ENCODE data around the gene PLEKHM3. TPM values are rescaled to one million over a fixed set of nuclear protein-coding genes. Genes with fewer than 3 reads are reported as not detected.

PLEKHM3 gene
- total and polyA plus RNA-seq, 2 of the 13 experiments (the other 11 are each of a cell fraction or from before 2014, with no cell fraction given) = 4.5 to 4.7 TPM

DNA sequence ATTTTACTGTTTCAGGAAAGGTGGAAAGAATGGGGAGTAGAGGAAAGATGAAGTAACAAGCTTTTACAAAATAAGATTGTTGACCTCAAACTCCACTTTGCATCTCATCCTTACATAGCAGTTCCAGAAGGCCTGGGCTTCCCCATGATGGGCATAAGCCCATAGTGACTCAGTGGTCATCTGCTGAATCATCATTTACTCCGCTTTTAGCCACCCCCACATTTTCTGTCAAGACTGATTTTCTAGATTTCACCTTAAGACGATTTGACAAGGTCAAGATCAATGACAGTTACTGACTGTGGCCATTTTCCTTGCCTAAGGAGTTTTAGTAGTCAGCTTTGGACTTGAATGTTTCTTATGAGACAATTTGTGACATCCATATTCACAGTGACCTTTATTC lies 49.4 kb downstream of the PLEKHM3 start:
- DNase-seq (ENCODE audit: low spot score) (no peak), ATAC-seq (no peak), FAIRE-seq (no peak)
- intact Hi-C loops (cut with micrococcal nuclease; ENCODE audit: unreplicated experiment) (no loop called here), in situ Hi-C loops (cut with HindIII; ENCODE audit: extremely low pct_ligation_motif_present, low pct_unique_long_range_greater_than_20kb) (no loop called here)
- TF ChIP-seq MAFF (IDR thresholded peaks at IDR 0.05; ENCODE audit: low read depth, low read length) (peak; percentile 89), MAFK (conservative IDR thresholded peaks at IDR 0.05 in 1 of 2, IDR thresholded peaks at IDR 0.05 in 1 of 2; ENCODE audit: low read length in 2 of 2) (peak; percentile 87 to 92), PHB2 (IDR thresholded peaks at IDR 0.05; ENCODE audit: partially characterized antibody) (no peak), HNRNPL (IDR thresholded peaks at IDR 0.05; ENCODE audit: low read depth, low read length) (no peak)
- no peak overlapping the region for H3K4me2 ChIP-seq (ENCODE audit: low read depth, low read length)
- H3K79me2 ChIP-seq (ENCODE audit: insufficient read depth, low read length) = no peaks in the 10 kb centered on the region
- H3K36me3 ChIP-seq (replicated peaks in 1 of 2; ENCODE audit: control insufficient read depth in 1 of 2, insufficient read depth in 2 of 2, low read length in 2 of 2) = peaks cover 7 to 8% of the 10 kb centered on the region in 2 experiments; a peak in 4 of 5 replicates
- H3K27ac ChIP-seq (ENCODE audit: extremely low read length, insufficient read depth, low read length) = no peak overlapping the region
- peaks cover 11% of the 10 kb centered on the region for H3K4me1 ChIP-seq (ENCODE audit: insufficient read depth, low read length)
- no peak overlapping the region for H3K9ac ChIP-seq (ENCODE audit: insufficient read depth, low read depth, low read length)
- no peak overlapping the region for H2AFZ ChIP-seq (ENCODE audit: low read length)
- ChIA-PET CTCF (ENCODE audit: low intra/inter-chr PET ratio, low total read pairs) (no interaction called here), POLR2A (interaction anchor here (1.7 kb wide), 1 partner anchor 206 kb away, joined by 7 read pairs; the partner anchor contains the start of gene FZD5)
- no TSS peak for BruUV-seq (replicated peaks)
- no peaks in the 10 kb centered on the region for H3K27me3 ChIP-seq (ENCODE audit: control insufficient read depth in 1 of 2, insufficient read depth in 2 of 2, low read length in 2 of 2)
- WGBS (ENCODE audit: low lambda C conversion rate) = 85% methylated on average over 2 of the region's 2 CpGs
- no peaks in the 10 kb centered on the region for H4K20me1 ChIP-seq (ENCODE audit: insufficient read depth, low read length)
- no peak overlapping the region for H3K4me3 ChIP-seq (replicated peaks in 1 of 3; ENCODE audit: insufficient read depth in 1 of 3, low read depth in 2 of 3, low read length in 3 of 3)
- H3K9me3 ChIP-seq (ENCODE audit: low read length) = no peaks in the 10 kb centered on the region

DNA sequence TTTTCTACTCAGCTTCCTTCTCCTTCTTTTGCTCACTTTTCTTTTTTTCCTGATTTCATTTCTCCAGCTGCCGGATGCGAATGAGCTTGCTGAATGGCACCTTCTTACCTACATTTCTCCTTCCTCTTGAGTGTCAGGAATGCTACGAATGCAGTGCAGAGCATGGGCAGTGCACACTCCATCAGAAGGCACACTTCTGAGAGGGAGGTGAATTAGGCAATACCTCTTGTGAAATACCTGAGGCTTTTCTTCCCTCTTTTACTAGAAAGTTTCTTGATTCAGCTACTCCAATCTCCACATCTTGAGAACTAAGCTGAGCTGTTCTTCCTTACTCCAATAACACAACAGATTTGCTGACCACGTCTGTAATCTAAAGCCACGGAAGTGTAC lies 51.1 kb downstream of the PLEKHM3 start:
- H3K9ac ChIP-seq (ENCODE audit: insufficient read depth, low read depth, low read length) = no peak overlapping the region
- no peak overlapping the region for H3K27ac ChIP-seq (ENCODE audit: extremely low read length, insufficient read depth, low read length)
- in situ Hi-C loops (cut with HindIII; ENCODE audit: extremely low pct_ligation_motif_present, low pct_unique_long_range_greater_than_20kb) (loop anchor here (5.0 kb wide), 1 partner anchor 207 kb away; the partner anchor contains the start of gene FZD5), intact Hi-C loops (cut with micrococcal nuclease; ENCODE audit: unreplicated experiment) (loop anchor here (5.0 kb wide), 2 partner anchors 77 to 98 kb away; no protein-coding TSS in a partner anchor)
- no peaks in the 10 kb centered on the region for H3K79me2 ChIP-seq (ENCODE audit: insufficient read depth, low read length)
- H4K20me1 ChIP-seq (ENCODE audit: insufficient read depth, low read length) = no peaks in the 10 kb centered on the region
- peaks cover 7 to 8% of the 10 kb centered on the region in 2 experiments; a peak in 4 of 5 replicates for H3K36me3 ChIP-seq (replicated peaks in 1 of 2; ENCODE audit: control insufficient read depth in 1 of 2, insufficient read depth in 2 of 2, low read length in 2 of 2)
- H3K27me3 ChIP-seq (ENCODE audit: control insufficient read depth in 1 of 2, insufficient read depth in 2 of 2, low read length in 2 of 2) = no peaks in the 10 kb centered on the region
- H3K9me3 ChIP-seq (ENCODE audit: low read length) = no peaks in the 10 kb centered on the region
- no TSS peak for BruUV-seq (replicated peaks)
- H3K4me1 ChIP-seq (ENCODE audit: insufficient read depth, low read length) = peaks cover 28% of the 10 kb centered on the region
- FAIRE-seq (no peak), DNase-seq (ENCODE audit: low spot score) (no peak), ATAC-seq (no peak)
- 96% methylated on average over 5 of the region's 5 CpGs for whole genome bisulfite sequencing (ENCODE audit: low lambda C conversion rate)
- ChIA-PET POLR2A (interaction anchor here (0.9 to 1.1 kb wide), 2 partner anchors 38 to 213 kb away, joined by 3 read pairs; no protein-coding TSS in a partner anchor), CTCF (ENCODE audit: low intra/inter-chr PET ratio, low total read pairs) (interaction anchor here (1.2 to 1.3 kb wide), 2 partner anchors 60 to 228 kb away, joined by 3 to 4 read pairs; no protein-coding TSS in a partner anchor)
- no peak overlapping the region for H3K4me3 ChIP-seq (replicated peaks in 1 of 3; ENCODE audit: insufficient read depth in 1 of 3, low read depth in 2 of 3, low read length in 3 of 3)
- H2AFZ ChIP-seq (ENCODE audit: low read length) = no peak overlapping the region
- TF ChIP-seq, protein P1, sequence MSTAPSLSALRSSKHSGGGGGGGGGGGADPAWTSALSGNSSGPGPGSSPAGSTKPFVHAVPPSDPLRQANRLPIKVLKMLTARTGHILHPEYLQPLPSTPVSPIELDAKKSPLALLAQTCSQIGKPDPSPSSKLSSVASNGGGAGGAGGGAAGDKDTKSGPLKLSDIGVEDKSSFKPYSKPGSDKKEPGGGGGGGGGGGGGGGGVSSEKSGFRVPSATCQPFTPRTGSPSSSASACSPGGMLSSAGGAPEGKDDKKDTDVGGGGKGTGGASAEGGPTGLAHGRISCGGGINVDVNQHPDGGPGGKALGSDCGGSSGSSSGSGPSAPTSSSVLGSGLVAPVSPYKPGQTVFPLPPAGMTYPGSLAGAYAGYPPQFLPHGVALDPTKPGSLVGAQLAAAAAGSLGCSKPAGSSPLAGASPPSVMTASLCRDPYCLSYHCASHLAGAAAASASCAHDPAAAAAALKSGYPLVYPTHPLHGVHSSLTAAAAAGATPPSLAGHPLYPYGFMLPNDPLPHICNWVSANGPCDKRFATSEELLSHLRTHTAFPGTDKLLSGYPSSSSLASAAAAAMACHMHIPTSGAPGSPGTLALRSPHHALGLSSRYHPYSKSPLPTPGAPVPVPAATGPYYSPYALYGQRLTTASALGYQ (CRISPR knock-in tag; IDR thresholded peaks at IDR 0.05) = no peak
- TF ChIP-seq, protein P2, sequence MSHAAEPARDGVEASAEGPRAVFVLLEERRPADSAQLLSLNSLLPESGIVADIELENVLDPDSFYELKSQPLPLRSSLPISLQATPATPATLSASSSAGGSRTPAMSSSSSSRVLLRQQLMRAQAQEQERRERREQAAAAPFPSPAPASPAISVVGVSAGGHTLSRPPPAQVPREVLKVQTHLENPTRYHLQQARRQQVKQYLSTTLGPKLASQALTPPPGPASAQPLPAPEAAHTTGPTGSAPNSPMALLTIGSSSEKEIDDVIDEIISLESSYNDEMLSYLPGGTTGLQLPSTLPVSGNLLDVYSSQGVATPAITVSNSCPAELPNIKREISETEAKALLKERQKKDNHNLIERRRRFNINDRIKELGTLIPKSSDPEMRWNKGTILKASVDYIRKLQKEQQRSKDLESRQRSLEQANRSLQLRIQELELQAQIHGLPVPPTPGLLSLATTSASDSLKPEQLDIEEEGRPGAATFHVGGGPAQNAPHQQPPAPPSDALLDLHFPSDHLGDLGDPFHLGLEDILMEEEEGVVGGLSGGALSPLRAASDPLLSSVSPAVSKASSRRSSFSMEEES (CRISPR knock-in tag; IDR thresholded peaks at IDR 0.05) = no peak
- TF ChIP-seq CEBPG (CRISPR knock-in tag; IDR thresholded peaks at IDR 0.05) (peak; percentile 52), GPN1 (CRISPR knock-in tag; IDR thresholded peaks at IDR 0.05; ENCODE audit: borderline replicate concordance) (no peak), CEBPB (IDR thresholded peaks at IDR 0.05; ENCODE audit: borderline replicate concordance, low read depth, low read length) (peak; percentile 78), FOXA1 (IDR thresholded peaks at IDR 0.05) (no peak), FOXA1 (CRISPR knock-in tag; IDR thresholded peaks at IDR 0.05) (no peak), ZNF343 (CRISPR knock-in tag; IDR thresholded peaks at IDR 0.05) (no peak), MAFK (conservative IDR thresholded peaks at IDR 0.05 in 1 of 2, IDR thresholded peaks at IDR 0.05 in 1 of 2; ENCODE audit: low read length in 2 of 2) (0 out of 4 replicates have a peak, but pooled peaks of 1 of the 2 experiments have one; percentile 23), EZH2 (conservative IDR thresholded peaks at IDR 0.05; ENCODE audit: low read depth, low read length) (no peak), ZNF839 (CRISPR knock-in tag; IDR thresholded peaks at IDR 0.05; ENCODE audit: borderline replicate concordance) (no peak)
- H3K4me2 ChIP-seq (ENCODE audit: low read depth, low read length) = no peak overlapping the region

Data from HepG2 (cell line).